ENCODE results near the gene ANKS1B.

ANKS1B gene

DNA sequence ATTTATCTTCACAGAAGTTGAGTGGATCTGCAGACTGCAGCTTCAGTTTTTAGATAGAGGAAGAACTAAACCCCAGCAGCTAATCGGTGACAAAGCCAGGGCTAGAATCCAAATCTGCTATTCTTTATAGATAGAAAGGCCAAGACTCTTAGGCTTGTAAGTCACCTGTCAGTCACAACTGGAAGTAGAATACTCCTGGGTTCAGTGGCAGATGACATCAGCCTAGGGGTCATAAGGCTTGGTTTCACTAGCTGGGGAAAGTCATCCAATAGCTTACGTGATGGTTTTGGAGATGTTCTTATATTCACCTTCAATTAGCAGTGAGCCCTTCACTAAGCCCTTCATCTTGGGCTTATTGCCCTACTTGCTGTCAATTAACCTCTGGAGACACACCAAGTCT is 1246.2 kb downstream of the ANKS1B start:
- H3K36me3 ChIP-seq (ENCODE audit: insufficient read depth, low read length) = no peaks in the 10 kb centered on the region; the same call in 1 of the 2 replicates
- no peaks in the 10 kb centered on the region for H3K9me3 ChIP-seq (ENCODE audit: low read length)
- no peak for TF ChIP-seq EZH2 (IDR thresholded peaks at IDR 0.05; ENCODE audit: borderline replicate concordance, low read length)
- TF ChIP-seq, protein P1, sequence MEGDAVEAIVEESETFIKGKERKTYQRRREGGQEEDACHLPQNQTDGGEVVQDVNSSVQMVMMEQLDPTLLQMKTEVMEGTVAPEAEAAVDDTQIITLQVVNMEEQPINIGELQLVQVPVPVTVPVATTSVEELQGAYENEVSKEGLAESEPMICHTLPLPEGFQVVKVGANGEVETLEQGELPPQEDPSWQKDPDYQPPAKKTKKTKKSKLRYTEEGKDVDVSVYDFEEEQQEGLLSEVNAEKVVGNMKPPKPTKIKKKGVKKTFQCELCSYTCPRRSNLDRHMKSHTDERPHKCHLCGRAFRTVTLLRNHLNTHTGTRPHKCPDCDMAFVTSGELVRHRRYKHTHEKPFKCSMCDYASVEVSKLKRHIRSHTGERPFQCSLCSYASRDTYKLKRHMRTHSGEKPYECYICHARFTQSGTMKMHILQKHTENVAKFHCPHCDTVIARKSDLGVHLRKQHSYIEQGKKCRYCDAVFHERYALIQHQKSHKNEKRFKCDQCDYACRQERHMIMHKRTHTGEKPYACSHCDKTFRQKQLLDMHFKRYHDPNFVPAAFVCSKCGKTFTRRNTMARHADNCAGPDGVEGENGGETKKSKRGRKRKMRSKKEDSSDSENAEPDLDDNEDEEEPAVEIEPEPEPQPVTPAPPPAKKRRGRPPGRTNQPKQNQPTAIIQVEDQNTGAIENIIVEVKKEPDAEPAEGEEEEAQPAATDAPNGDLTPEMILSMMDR (IDR thresholded peaks at IDR 0.05; ENCODE audit: low read length) = no peak

DNA sequence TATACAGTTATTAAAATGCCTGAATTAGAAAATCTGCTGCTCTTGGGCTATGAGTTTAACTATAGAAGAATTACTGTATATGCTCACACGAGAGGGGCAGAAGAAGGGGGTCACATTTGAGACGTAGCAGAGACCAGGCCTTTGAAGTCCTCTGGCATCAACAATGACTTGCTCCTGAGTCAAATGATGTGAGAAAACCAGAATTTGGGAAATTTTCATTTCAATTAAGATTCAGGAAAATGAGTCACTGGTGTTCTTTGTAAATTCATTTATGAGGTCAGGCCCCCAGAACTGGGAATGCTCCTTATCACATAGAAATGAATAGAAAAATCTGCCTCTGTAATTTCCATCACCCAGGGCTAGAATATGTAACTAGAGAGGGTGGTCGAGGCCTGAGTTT is 1246.7 kb downstream of the ANKS1B start:
- Histone ChIP-seq H2AFZ (ENCODE audit: low read length) (no peak overlapping the region), H3K79me2 (ENCODE audit: insufficient read depth, low read length) (no peaks in the 10 kb centered on the region), H3K4me3 (ENCODE audit: low read depth, low read length, poor library complexity, severe bottlenecking) (no peak overlapping the region), H3K4me1 (ENCODE audit: insufficient read depth, low read length, severe bottlenecking) (no peaks in the 10 kb centered on the region), H3K27me3 (ENCODE audit: insufficient read depth, low read length) (no peaks in the 10 kb centered on the region), H4K20me1 (ENCODE audit: insufficient read depth, low read length) (no peaks in the 10 kb centered on the region), H3K4me2 (ENCODE audit: low read length) (no peak overlapping the region), H3K9ac (ENCODE audit: low read length) (no peak overlapping the region), H3F3A (ENCODE audit: insufficient read depth, low read length) (no peaks in the 10 kb centered on the region), H3K36me3 (ENCODE audit: insufficient read depth, low read length) (no peaks in the 10 kb centered on the region; the same call in 1 of the 2 replicates), H3K27ac (ENCODE audit: low read depth, low read length, poor library complexity, severe bottlenecking) (no peak overlapping the region), H3K9me3 (ENCODE audit: low read length) (no peaks in the 10 kb centered on the region), H3K9me2 (ENCODE audit: low read depth, low read length) (no peaks in the 10 kb centered on the region)
- TF ChIP-seq, protein P1 (IDR thresholded peaks at IDR 0.05; ENCODE audit: low read length) = no peak
- TF ChIP-seq EZH2 (IDR thresholded peaks at IDR 0.05; ENCODE audit: borderline replicate concordance, low read length) = no peak

More for the DNA sequence above, 1246.2 kb downstream of the ANKS1B start:
- no peak overlapping the region for H3K4me3 ChIP-seq (ENCODE audit: low read depth, low read length, poor library complexity, severe bottlenecking)
- no peaks in the 10 kb centered on the region for H4K20me1 ChIP-seq (ENCODE audit: insufficient read depth, low read length)
- no peak overlapping the region for H3K9ac ChIP-seq (ENCODE audit: low read length)
- H3K79me2 ChIP-seq (ENCODE audit: insufficient read depth, low read length) = no peaks in the 10 kb centered on the region
- H3K4me2 ChIP-seq (ENCODE audit: low read length) = no peak overlapping the region
- H3K4me1 ChIP-seq (ENCODE audit: insufficient read depth, low read length, severe bottlenecking) = no peaks in the 10 kb centered on the region
- no peaks in the 10 kb centered on the region for H3K9me2 ChIP-seq (ENCODE audit: low read depth, low read length)
- H3K27me3 ChIP-seq (ENCODE audit: insufficient read depth, low read length) = no peaks in the 10 kb centered on the region
- no peak overlapping the region for H3K27ac ChIP-seq (ENCODE audit: low read depth, low read length, poor library complexity, severe bottlenecking)
- no peaks in the 10 kb centered on the region for H3F3A ChIP-seq (ENCODE audit: insufficient read depth, low read length)
- H2AFZ ChIP-seq (ENCODE audit: low read length) = no peak overlapping the region

DNA sequence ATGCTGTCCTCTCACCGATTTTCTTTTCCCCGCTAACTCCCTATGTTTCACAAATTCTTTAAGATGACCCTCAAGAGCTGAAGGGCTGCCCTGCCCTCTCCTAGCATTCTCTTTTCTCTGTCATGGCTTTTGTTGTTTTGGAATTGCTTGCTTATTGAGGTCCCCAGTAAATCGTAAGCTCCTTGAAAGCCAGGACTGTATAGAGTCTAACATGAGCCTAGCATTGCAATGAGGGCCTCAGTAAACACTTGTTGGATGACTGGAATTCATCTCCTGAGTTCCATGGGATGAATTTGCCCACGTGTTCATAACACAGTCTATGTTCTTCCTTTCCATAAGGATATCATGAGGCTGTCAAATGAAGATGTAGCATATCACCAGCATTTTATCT is 1247.4 kb downstream of the ANKS1B start:
- Histone ChIP-seq H3K9ac (ENCODE audit: low read length) (no peak overlapping the region), H3K9me2 (ENCODE audit: low read depth, low read length) (no peaks in the 10 kb centered on the region), H3K4me2 (ENCODE audit: low read length) (no peak overlapping the region), H3K4me1 (ENCODE audit: insufficient read depth, low read length, severe bottlenecking) (no peaks in the 10 kb centered on the region), H3K27me3 (ENCODE audit: insufficient read depth, low read length) (no peaks in the 10 kb centered on the region), H3K9me3 (ENCODE audit: low read length) (no peaks in the 10 kb centered on the region), H4K20me1 (ENCODE audit: insufficient read depth, low read length) (no peaks in the 10 kb centered on the region), H3K27ac (ENCODE audit: low read depth, low read length, poor library complexity, severe bottlenecking) (no peak overlapping the region), H3K79me2 (ENCODE audit: insufficient read depth, low read length) (no peaks in the 10 kb centered on the region), H3F3A (ENCODE audit: insufficient read depth, low read length) (no peaks in the 10 kb centered on the region), H3K4me3 (ENCODE audit: low read depth, low read length, poor library complexity, severe bottlenecking) (no peak overlapping the region), H2AFZ (ENCODE audit: low read length) (no peak overlapping the region), H3K36me3 (ENCODE audit: insufficient read depth, low read length) (no peaks in the 10 kb centered on the region; the same call in 1 of the 2 replicates)
- TF ChIP-seq, protein P1 (IDR thresholded peaks at IDR 0.05; ENCODE audit: low read length) = no peak

Data from OCI-LY1 (cell line).